A673 (cell line): Measurements from ENCODE around the gene NEDD9.

Experiments
- EZH2 ChIP-seq: fragments of 200-600 bp; sonication (generic); IDR thresholded peaks from 2 replicates; pipeline ENCODE4 v1.6.1; 2017; ENCODE audit warnings: borderline replicate concordance, low read depth, mild to moderate bottlenecking, mixed read lengths, antibody characterized with exemption, low read length; ENCODE audit not compliant: poor library complexity, severe bottlenecking
- TF ChIP-seq, protein P1 (sequence below): fragments of 300-800, 200-600 bp; sonication (generic); conservative IDR thresholded peaks from 2 replicates; pipeline ENCODE4 v1.5.1; 2017; ENCODE audit warnings: low read depth, mild to moderate bottlenecking, antibody characterized with exemption, low read length, moderate library complexity, mixed read lengths

GRCh38 chr6:11211254-11211653 is 21.2 kb downstream of the NEDD9 start:
- TF ChIP-seq, protein P1, sequence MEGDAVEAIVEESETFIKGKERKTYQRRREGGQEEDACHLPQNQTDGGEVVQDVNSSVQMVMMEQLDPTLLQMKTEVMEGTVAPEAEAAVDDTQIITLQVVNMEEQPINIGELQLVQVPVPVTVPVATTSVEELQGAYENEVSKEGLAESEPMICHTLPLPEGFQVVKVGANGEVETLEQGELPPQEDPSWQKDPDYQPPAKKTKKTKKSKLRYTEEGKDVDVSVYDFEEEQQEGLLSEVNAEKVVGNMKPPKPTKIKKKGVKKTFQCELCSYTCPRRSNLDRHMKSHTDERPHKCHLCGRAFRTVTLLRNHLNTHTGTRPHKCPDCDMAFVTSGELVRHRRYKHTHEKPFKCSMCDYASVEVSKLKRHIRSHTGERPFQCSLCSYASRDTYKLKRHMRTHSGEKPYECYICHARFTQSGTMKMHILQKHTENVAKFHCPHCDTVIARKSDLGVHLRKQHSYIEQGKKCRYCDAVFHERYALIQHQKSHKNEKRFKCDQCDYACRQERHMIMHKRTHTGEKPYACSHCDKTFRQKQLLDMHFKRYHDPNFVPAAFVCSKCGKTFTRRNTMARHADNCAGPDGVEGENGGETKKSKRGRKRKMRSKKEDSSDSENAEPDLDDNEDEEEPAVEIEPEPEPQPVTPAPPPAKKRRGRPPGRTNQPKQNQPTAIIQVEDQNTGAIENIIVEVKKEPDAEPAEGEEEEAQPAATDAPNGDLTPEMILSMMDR: no peak
- TF ChIP-seq EZH2: no peak
